Naive thymus-derived CD4-positive, alpha-beta T cell (primary cell): ENCODE measurements around the gene CST6. TPM values are rescaled to one million over a fixed set of nuclear protein-coding genes. Genes with fewer than 3 reads are reported as not detected.

Experiments
- ATAC-seq: fragments of 150-1000 bp; cut with Tn5 transposase; 2 replicates; pipeline ENCODE4 v1.10.0; 2021; ENCODE audit warnings: mild to moderate bottlenecking, moderate library complexity
- CTCF ChIA-PET: fragments of 350-600 bp; sonication (Branson Sonifier 250); formaldehyde crosslinking; loops from one replicate; lab custom pipeline; 2021; ENCODE audit warnings: antibody characterized with exemption; lab: Charles Lee
- POLR2A ChIA-PET: fragments of 350-600 bp; sonication (Branson Sonifier 250); formaldehyde crosslinking; loops from one replicate; lab custom pipeline; 2021; ENCODE audit warnings: antibody characterized with exemption, inconsistent platforms; lab: Charles Lee
- DNase-seq, 9 donors: peaks; one replicate each; pipeline versions ENCODE4 v3.0.0 to v3.0.0-alpha.2; 2020 to 2022; ENCODE audit warnings: mixed read lengths in 1 of 9
- H3K27ac ChIP-seq: one replicate; pipeline ENCODE4 v1.7.0; 2013; ENCODE audit warnings: mild to moderate bottlenecking, low read depth, low read length, moderate library complexity
- H3K27me3 ChIP-seq, 2 donors: one replicate each; pipeline ENCODE4 v1.7.0; 2013; ENCODE audit warnings: low read length in 2 of 2, mild to moderate bottlenecking in 2 of 2, moderate library complexity in 2 of 2; ENCODE audit not compliant: control insufficient read depth in 2 of 2, insufficient read depth in 2 of 2
- H3K36me3 ChIP-seq, 3 experiments: 1 replicate in 2 of 3; 2 replicates in 1 of 3; pipeline ENCODE4 v1.7.0; 2013; ENCODE audit warnings: low read length in 3 of 3, mild to moderate bottlenecking in 3 of 3, moderate library complexity in 1 of 3; ENCODE audit not compliant: insufficient read depth in 3 of 3, control insufficient read depth in 2 of 3
- H3K4me1 ChIP-seq, 2 donors: one replicate each; pipeline ENCODE4 v1.7.0; 2013; ENCODE audit warnings: low read length in 2 of 2, mild to moderate bottlenecking in 2 of 2, moderate library complexity in 1 of 2; ENCODE audit not compliant: control insufficient read depth in 2 of 2, insufficient read depth in 2 of 2
- H3K4me3 ChIP-seq: 2 replicates; pipeline ENCODE4 v1.7.0; 2013; ENCODE audit warnings: mild to moderate bottlenecking, low read length
- H3K9me3 ChIP-seq, 3 experiments: 1 replicate in 2 of 3; 2 replicates in 1 of 3; pipeline ENCODE4 v1.7.0; 2013; ENCODE audit warnings: low read length in 3 of 3; ENCODE audit not compliant: control insufficient read depth in 2 of 3
- H3K27ac Mint-ChIP-seq, 9 donors: one replicate each; pipeline ENCODE4 v1.8.0; 2020 to 2022; ENCODE audit warnings: mixed read lengths in 9 of 9, mild to moderate bottlenecking in 8 of 9, moderate library complexity in 5 of 9, inconsistent platforms in 2 of 9
- H3K27me3 Mint-ChIP-seq, 5 donors: one replicate each; pipeline ENCODE4 v1.8.0; 2021 to 2022; ENCODE audit warnings: mixed read lengths in 5 of 5, mild to moderate bottlenecking in 1 of 5
- H3K36me3 Mint-ChIP-seq, 5 donors: one replicate each; pipeline ENCODE4 v1.8.0; 2020 to 2022; ENCODE audit warnings: mixed read lengths in 5 of 5, mild to moderate bottlenecking in 3 of 5, inconsistent platforms in 1 of 5
- H3K4me1 Mint-ChIP-seq, 7 donors: one replicate each; pipeline ENCODE4 v1.8.0; 2020 to 2022; ENCODE audit warnings: mixed read lengths in 7 of 7, mild to moderate bottlenecking in 3 of 7, inconsistent platforms in 1 of 7
- H3K4me3 Mint-ChIP-seq, 10 donors: one replicate each; pipeline ENCODE4 v1.8.0; 2020 to 2022; ENCODE audit warnings: mild to moderate bottlenecking in 10 of 10, mixed read lengths in 10 of 10, moderate library complexity in 6 of 10, inconsistent platforms in 2 of 10
- H3K9me3 Mint-ChIP-seq, 11 donors: one replicate each; pipeline ENCODE4 v1.8.0; 2020 to 2022; ENCODE audit warnings: mixed read lengths in 11 of 11, mild to moderate bottlenecking in 4 of 11, inconsistent platforms in 1 of 11, moderate library complexity in 1 of 11
- intact Hi-C, 2 donors: fragments of 100-400 bp; cut with micrococcal nuclease; formaldehyde crosslinking; loops; one replicate each; pipeline ENCODE4 v1.15.1; 2023
- polyA plus RNA-seq, 2 donors: library from polyadenylated mRNA; unstranded; fragments of 300-500 nt; fragmentation: Illumina TruSeq; gene quantifications; one replicate each; pipeline ENCODE4 v1.2.3, GENCODE V29; 2021
- total RNA-seq, 6 experiments: library from RNA in 5 of 6; stranded (reverse) in 5 of 6; gene quantifications; 1 replicate in 5 of 6; 2 replicates in 1 of 6; pipeline ENCODE4 v1.2.3 and lab custom pipeline; 2021 to 2026

CST6 gene
- total and polyA plus RNA-seq, 7 experiments from 2014 or later = 0.42 TPM; not detected in 6

DNA sequence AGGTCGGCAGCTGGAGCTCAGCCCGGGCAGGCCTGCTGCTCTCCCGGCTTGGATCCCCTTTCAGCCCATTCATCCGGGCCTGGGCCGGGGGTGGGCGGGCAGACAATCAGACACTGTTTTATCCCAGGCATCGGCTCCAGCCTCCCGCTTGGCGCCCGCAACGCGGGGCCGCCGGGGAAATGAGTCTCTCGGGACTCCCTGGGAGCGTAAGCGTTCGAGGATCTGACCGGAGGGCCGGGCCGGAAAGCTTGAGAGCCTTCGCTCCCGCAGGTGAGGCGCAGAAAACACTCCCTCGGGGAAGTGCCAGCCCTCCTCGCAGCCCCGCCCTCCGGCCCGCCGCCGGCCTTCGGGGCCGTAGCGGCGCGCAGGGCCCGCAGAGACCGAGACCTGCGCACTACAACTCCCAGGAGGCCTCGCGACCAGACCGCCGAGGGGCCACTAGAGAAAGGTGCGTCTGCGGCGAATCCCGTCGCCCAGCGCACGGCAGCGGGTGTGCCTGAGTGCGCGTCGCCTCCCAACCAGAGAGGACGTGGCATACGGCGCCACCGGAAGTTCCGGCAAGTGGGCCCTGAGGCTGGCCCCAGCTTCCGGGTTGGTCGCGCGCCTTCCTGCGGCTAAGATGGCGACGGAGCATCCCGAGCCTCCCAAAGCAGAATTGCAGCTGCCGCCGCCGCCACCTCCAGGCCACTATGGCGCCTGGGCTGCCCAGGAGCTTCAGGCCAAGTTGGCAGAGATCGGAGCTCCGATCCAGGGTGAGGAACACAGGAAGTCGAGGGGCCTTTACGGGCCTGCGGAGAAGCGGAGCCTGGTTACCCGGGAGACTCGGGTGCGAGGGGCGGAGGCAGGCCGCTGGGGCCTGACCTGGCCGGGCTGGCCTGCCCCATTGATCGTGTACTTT is 40.2 kb downstream of the CST6 start, which contains the start of gene SF3B2:
TSS of gene SF3B2 (plus strand) at position 599 of the 898 bp plus-strand sequence. CDS start at position 620, 21 bp downstream.
- Histone ChIP-seq H3K27me3 (no peaks in the 10 kb centered on the region), H3K9me3 (no peaks in the 10 kb centered on the region), H3K36me3 (peaks cover 12 to 39% (median 21%) of the 10 kb centered on the region in 3 experiments), H3K4me3 (peak within 1 kb of the TSS; percentile 88), H3K27ac (peak within 1 kb of the TSS; percentile 93), H3K4me1 (peaks cover 14 to 18% of the 10 kb centered on the region in 2 donors)
- ChIA-PET CTCF (interaction anchor here (0.5 to 5.7 kb wide), 8 partner anchors 8 to 192 kb away, joined by 3 to 36 read pairs (median 4); partner anchors contain the start of gene MUS81), POLR2A (interaction anchor here (0.6 to 3.8 kb wide), 21 partner anchors 11 to 917 kb away, joined by 3 to 37 read pairs (median 5); partner anchors contain the start of genes BANF1, CCDC85B, CFL1 and EIF1AD)
- intact Hi-C loops = loop anchor here (1.0 to 10.0 kb wide), 11 partner anchors 49 to 482 kb away; partner anchors contain the start of genes BANF1 (in 2 of the 2), CFL1 (in 2 of the 2), EIF1AD (in 2 of the 2) and FIBP (in 1 of the 2)
- Mint-ChIP-seq H3K36me3 (peaks cover under 1 to 28% (median 11%) of the 10 kb centered on the region in 5 donors), H3K27me3 (peaks cover 0 to 9% (median 0%) of the 10 kb centered on the region in 5 donors), H3K4me1 (peaks cover 17 to 44% (median 38%) of the 10 kb centered on the region in 7 donors), H3K4me3 (peak within 1 kb of the TSS; percentile 95 to 100 (median 98)), H3K9me3 (peaks cover 0 to 2% (median 0%) of the 10 kb centered on the region in 11 donors), H3K27ac (peak within 1 kb of the TSS; percentile 95 to 99 (median 98))
- peak; percentile 99 for ATAC-seq
- peak; percentile 81 to 94 (median 93) for DNase-seq

- Histone ChIP-seq H3K27ac (peak overlapping the region; percentile 93), H3K4me3 (peak overlapping the region; percentile 88), H3K36me3 (peaks cover 12 to 46% (median 24%) of the 10 kb centered on the region in 3 experiments), H3K9me3 (no peaks in the 10 kb centered on the region), H3K27me3 (no peaks in the 10 kb centered on the region), H3K4me1 (peaks cover 14 to 18% of the 10 kb centered on the region in 2 donors)
- CTCF ChIA-PET = interaction anchor here (0.5 to 5.7 kb wide), 9 partner anchors 9 to 193 kb away, joined by 3 to 36 read pairs (median 3); partner anchors contain the start of gene MUS81
- POLR2A ChIA-PET = interaction anchor here (0.6 to 3.8 kb wide), 16 partner anchors 11 to 737 kb away, joined by 3 to 37 read pairs (median 5); partner anchors contain the start of genes BANF1, CCDC85B, EIF1AD and KAT5
- ATAC-seq (no peak), DNase-seq (no peak)
- peak overlapping the region; percentile 95 to 100 (median 98) for H3K4me3 Mint-ChIP-seq
- peaks cover 4 to 32% (median 14%) of the 10 kb centered on the region in 5 donors for H3K36me3 Mint-ChIP-seq
- H3K9me3 Mint-ChIP-seq = peaks cover 0 to 2% (median 0%) of the 10 kb centered on the region in 11 donors
- intact Hi-C loops = loop anchor here (1.0 to 10.0 kb wide), 10 partner anchors 49 to 482 kb away; partner anchors contain the start of genes BANF1 (in 2 of the 2), CFL1 (in 2 of the 2), EIF1AD (in 2 of the 2) and FOSL1 (in 1 of the 2)
- H3K27ac Mint-ChIP-seq = peak overlapping the region; percentile 95 to 99 (median 98)
- peaks cover 17 to 44% (median 38%) of the 10 kb centered on the region in 7 donors for H3K4me1 Mint-ChIP-seq
- peaks cover 0 to 9% (median 0%) of the 10 kb centered on the region in 5 donors for H3K27me3 Mint-ChIP-seq
These were observed 40.8 kb downstream of the CST6 start for GRCh38 chr11:66052664-66052982.

DNA sequence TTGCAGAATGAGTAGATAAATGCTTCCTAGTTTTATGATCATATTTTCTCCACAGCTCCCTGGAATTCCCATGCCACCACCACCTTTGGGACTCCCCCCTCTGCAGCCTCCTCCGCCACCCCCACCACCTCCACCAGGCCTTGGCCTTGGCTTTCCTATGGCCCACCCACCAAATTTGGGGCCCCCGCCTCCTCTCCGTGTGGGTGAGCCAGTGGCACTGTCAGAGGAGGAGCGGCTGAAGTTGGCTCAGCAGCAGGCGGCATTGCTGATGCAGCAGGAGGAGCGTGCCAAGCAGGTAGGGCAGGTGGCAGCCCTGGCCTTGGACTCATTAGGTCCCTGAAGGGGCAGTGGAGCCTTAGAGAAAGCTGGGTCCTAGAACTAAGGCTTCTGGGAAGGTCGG is 43.2 kb downstream of the CST6 start:
- Histone ChIP-seq H3K4me3 (no peak overlapping the region), H3K36me3 (peaks cover 31 to 69% (median 46%) of the 10 kb centered on the region in 3 experiments), H3K9me3 (no peaks in the 10 kb centered on the region), H3K4me1 (peaks cover 14% of the 10 kb centered on the region in 2 donors), H3K27me3 (no peaks in the 10 kb centered on the region), H3K27ac (no peak overlapping the region)
- ATAC-seq = no peak
- intact Hi-C loops = loop anchor here in 1 of 2 donors (10.0 kb wide), 2 partner anchors 150 to 230 kb away; partner anchors contain the start of genes FOSL1 and YIF1A
- H3K27ac Mint-ChIP-seq = peak overlapping the region in 4 of 9 donors; percentile 34 to 81 (median 60)
- H3K9me3 Mint-ChIP-seq = peaks cover 0 to 2% (median 0%) of the 10 kb centered on the region in 11 donors
- peaks cover 4 to 47% (median 26%) of the 10 kb centered on the region in 5 donors for H3K36me3 Mint-ChIP-seq
- POLR2A ChIA-PET = interaction anchor here (0.8 to 1.7 kb wide), 3 partner anchors 14 to 53 kb away, joined by 3 to 9 read pairs (median 3); partner anchors contain the start of gene BANF1
- peak overlapping the region in 2 of 10 donors; percentile 40 to 61 for H3K4me3 Mint-ChIP-seq
- peaks cover 19 to 41% (median 33%) of the 10 kb centered on the region in 7 donors for H3K4me1 Mint-ChIP-seq
- DNase-seq = no peak
- H3K27me3 Mint-ChIP-seq = no peaks in the 10 kb centered on the region
- CTCF ChIA-PET = interaction anchor here (0.8 to 5.7 kb wide), 3 partner anchors 10 to 79 kb away, joined by 3 to 36 read pairs (median 20); no protein-coding TSS in a partner anchor

GRCh38 chr11:66056501-66056900 is 44.7 kb downstream of the CST6 start:
- no peak overlapping the region for H3K27ac ChIP-seq
- H3K36me3 Mint-ChIP-seq = peaks cover 9 to 59% (median 39%) of the 10 kb centered on the region in 5 donors
- H3K27me3 ChIP-seq = no peaks in the 10 kb centered on the region
- peaks cover 14 to 37% (median 33%) of the 10 kb centered on the region in 7 donors for H3K4me1 Mint-ChIP-seq
- H3K36me3 ChIP-seq = peaks cover 41 to 84% (median 60%) of the 10 kb centered on the region in 3 experiments
- intact Hi-C loops = loop anchor here in 1 of 2 donors (10.0 kb wide), 2 partner anchors 152 to 228 kb away; partner anchors contain the start of genes FOSL1 and YIF1A
- peaks cover 0 to 2% (median 0%) of the 10 kb centered on the region in 11 donors for H3K9me3 Mint-ChIP-seq
- CTCF ChIA-PET = interaction anchor here (4.3 to 5.7 kb wide), 2 partner anchors 12 kb away, joined by 20 to 36 read pairs; no protein-coding TSS in a partner anchor
- no peak overlapping the region for H3K4me3 ChIP-seq
- POLR2A ChIA-PET = interaction anchor here (1.3 kb wide), 1 partner anchor 14 kb away, joined by 3 read pairs; no protein-coding TSS in a partner anchor
- H3K27ac Mint-ChIP-seq = peak overlapping the region in 2 of 9 donors; percentile 25 to 33
- ATAC-seq (no peak), DNase-seq (no peak)
- no peaks in the 10 kb centered on the region for H3K27me3 Mint-ChIP-seq
- peak overlapping the region in 1 of 10 donors; percentile 25 for H3K4me3 Mint-ChIP-seq
- H3K9me3 ChIP-seq = no peaks in the 10 kb centered on the region
- H3K4me1 ChIP-seq = peaks cover 10 to 11% of the 10 kb centered on the region in 2 donors

DNA sequence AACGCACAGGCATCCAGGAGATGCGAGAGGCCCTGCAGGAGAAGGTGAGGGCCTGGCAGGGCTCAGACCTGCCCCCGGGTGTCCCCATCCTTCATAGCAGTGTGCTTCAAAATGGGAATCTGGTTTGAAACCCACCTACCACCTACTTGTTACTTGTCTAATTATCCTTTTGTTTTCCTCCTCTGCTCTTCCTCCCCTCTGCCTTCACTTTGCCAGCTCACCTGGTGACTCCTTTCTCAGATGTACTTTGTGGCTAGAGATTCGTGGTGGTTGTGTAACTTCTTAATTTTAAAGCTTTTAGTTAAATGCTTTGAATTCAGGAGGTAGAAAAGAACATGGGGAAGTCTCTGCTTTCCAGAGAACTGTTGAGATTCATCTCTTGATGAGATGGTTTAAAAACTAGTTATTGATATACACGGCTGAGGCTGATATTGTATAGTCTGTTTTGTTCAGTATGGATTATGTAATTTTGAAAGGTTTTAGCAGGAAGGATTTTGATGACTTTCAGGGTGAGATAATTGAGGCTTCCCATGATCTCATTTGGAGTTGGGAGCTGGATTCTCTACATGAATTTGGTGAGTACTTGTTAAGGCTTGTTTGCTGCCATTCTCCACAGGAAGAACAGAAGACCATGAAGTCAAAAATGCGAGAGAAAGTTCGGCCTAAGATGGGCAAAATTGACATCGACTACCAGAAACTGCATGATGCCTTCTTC is 48.3 kb downstream of the CST6 start:
- no peak for DNase-seq
- CTCF ChIA-PET = interaction anchor here (0.9 kb wide), 1 partner anchor 9 kb away, joined by 3 read pairs; no protein-coding TSS in a partner anchor
- Histone ChIP-seq H3K27me3 (no peaks in the 10 kb centered on the region), H3K4me1 (no peaks in the 10 kb centered on the region), H3K36me3 (peaks cover 44 to 98% (median 83%) of the 10 kb centered on the region in 3 experiments), H3K9me3 (no peaks in the 10 kb centered on the region), H3K4me3 (no peak overlapping the region), H3K27ac (no peak overlapping the region)
- Mint-ChIP-seq H3K36me3 (peaks cover 28 to 73% (median 61%) of the 10 kb centered on the region in 5 donors), H3K27me3 (no peaks in the 10 kb centered on the region), H3K27ac (peak overlapping the region in 6 of 9 donors; percentile 19 to 81 (median 56)), H3K4me3 (no peak overlapping the region), H3K9me3 (peaks cover 0 to 6% (median 0%) of the 10 kb centered on the region in 11 donors), H3K4me1 (peaks cover 11 to 34% (median 24%) of the 10 kb centered on the region in 7 donors)
- ATAC-seq = no peak
- intact Hi-C loops = loop anchor here in 1 of 2 donors (10.0 kb wide), 2 partner anchors 155 to 225 kb away; partner anchors contain the start of genes FOSL1 and YIF1A
- POLR2A ChIA-PET = interaction anchor here (1.7 kb wide), 1 partner anchor 9 kb away, joined by 5 read pairs; no protein-coding TSS in a partner anchor
